Panc1 (cell line): ENCODE data around the gene DCAF5. TPM values are rescaled to one million over a fixed set of nuclear protein-coding genes. Genes with fewer than 3 reads are reported as not detected.

Source experiments
- ATAC-seq: fragments of 200-7000 bp; cut with Tn5 transposase; 2 replicates; pipeline ENCODE4 v1.9.1; 2020; ENCODE audit warnings: mild to moderate bottlenecking, moderate library complexity
- BruUV-seq: library from RNA; stranded (reverse); fragments of 400-500 nt; replicated peaks from 2 replicates; lab custom pipeline; 2021; lab: Mats Ljungman, UMichigan
- CTCF ChIA-PET: fragments of 300-600 bp; sonication (Branson Sonifier 250); formaldehyde crosslinking; loops from one replicate; lab custom pipeline; 2022; ENCODE audit warnings: antibody characterized with exemption; lab: Charles Lee
- POLR2A ChIA-PET: fragments of 300-600 bp; sonication (Branson Sonifier 250); formaldehyde crosslinking; loops from one replicate; lab custom pipeline; 2022; ENCODE audit warnings: antibody characterized with exemption; lab: Charles Lee
- DNase-seq: peaks from one replicate; pipeline ENCODE4 v3.0.0-alpha.2; 2010; ENCODE audit warnings: low read depth, low spot score
- H3K27ac ChIP-seq: 2 replicates; pipeline ENCODE4 v1.5.1; 2011; ENCODE audit warnings: mild to moderate bottlenecking, low read length, inconsistent platforms
- H3K27me3 ChIP-seq: fragments of 200-500 bp; sonication (Bioruptor generic); 2 replicates; pipeline ENCODE4 v1.6.0; 2014; ENCODE audit warnings: low read length, inconsistent platforms; ENCODE audit not compliant: control insufficient read depth, insufficient read depth
- H3K36me3 ChIP-seq: fragments of 200-500 bp; sonication (Bioruptor generic); 2 replicates; pipeline ENCODE4 v1.5.1; 2014; ENCODE audit warnings: inconsistent platforms, mild to moderate bottlenecking, low read length, moderate library complexity; ENCODE audit not compliant: control insufficient read depth, insufficient read depth
- H3K4me1 ChIP-seq: 2 replicates; pipeline ENCODE4 v1.5.1; 2011; ENCODE audit warnings: inconsistent platforms, mild to moderate bottlenecking, low read length, moderate library complexity; ENCODE audit not compliant: control insufficient read depth, insufficient read depth
- H3K4me3 ChIP-seq, 2 experiments: 2 replicates each; pipeline ENCODE4 v1.5.1; 2011 to 2012; ENCODE audit warnings: low read depth in 2 of 2, low read length in 2 of 2, mild to moderate bottlenecking in 2 of 2, inconsistent platforms in 1 of 2, moderate library complexity in 1 of 2
- H3K9me3 ChIP-seq: fragments of 200-500 bp; sonication (Bioruptor generic); 2 replicates; pipeline ENCODE4 v1.5.1; 2014; ENCODE audit warnings: low read depth, mild to moderate bottlenecking, inconsistent platforms, low read length, moderate library complexity; ENCODE audit not compliant: control insufficient read depth, insufficient read depth
- POLR2AphosphoS5 ChIP-seq: IDR thresholded peaks from 2 replicates; pipeline ENCODE4 v1.6.1; 2012; ENCODE audit warnings: mild to moderate bottlenecking, low read depth, low read length, moderate library complexity
- SIN3A ChIP-seq: IDR thresholded peaks from 2 replicates; pipeline ENCODE4 v1.6.1; 2012; ENCODE audit warnings: low read depth, mild to moderate bottlenecking, low read length, moderate library complexity, borderline replicate concordance; ENCODE audit not compliant: insufficient read depth
- TCF7L2 ChIP-seq: IDR thresholded peaks from 2 replicates; pipeline ENCODE4 v1.6.1; 2011; ENCODE audit warnings: mild to moderate bottlenecking, low read depth, low read length, inconsistent platforms
- in situ Hi-C: cut with HindIII; loops from 2 replicates; pipeline ENCODE4 v1.10.0; 2016; ENCODE audit warnings: low sequenced_read_pairs, low pct_unique_long_range_greater_than_20kb
- intact Hi-C: fragments of 100-400 bp; cut with micrococcal nuclease; formaldehyde crosslinking; loops from one replicate; pipeline ENCODE4 v1.10.0; 2022; ENCODE audit not compliant: unreplicated experiment
- total RNA-seq: library from RNA; stranded (reverse); gene quantifications from one replicate; pipeline ENCODE4 v1.2.1, GENCODE V29; 2021; ENCODE audit not compliant: unreplicated experiment
- TF ChIP-seq, protein P1 (sequence below), 2 experiments: IDR thresholded peaks; 2 replicates each; pipeline ENCODE4 v1.6.1; 2011 to 2012; ENCODE audit warnings: low read depth in 2 of 2, control low read depth in 1 of 2, low read length in 1 of 2, mild to moderate bottlenecking in 1 of 2, moderate library complexity in 1 of 2; ENCODE audit not compliant: insufficient read depth in 1 of 2
- TF ChIP-seq, protein P2 (sequence below): fragments of 450-650 bp; IDR thresholded peaks from 2 replicates; pipeline ENCODE4 v1.5.1; 2017; ENCODE audit warnings: mild to moderate bottlenecking

DCAF5 gene
- total RNA-seq, 1 experiment from 2014 or later, result 27.6 TPM

- peaks cover 6% of the 10 kb centered on the region; the same call in 1 of the 2 replicates for H3K4me1 ChIP-seq
- no TSS peak for BruUV-seq
- ChIA-PET CTCF (no interaction called here), POLR2A (no interaction called here)
- DNase-seq, result no peak
- TF ChIP-seq POLR2AphosphoS5 (no peak), TCF7L2 (no peak), SIN3A (no peak)
- TF ChIP-seq, protein P1, sequence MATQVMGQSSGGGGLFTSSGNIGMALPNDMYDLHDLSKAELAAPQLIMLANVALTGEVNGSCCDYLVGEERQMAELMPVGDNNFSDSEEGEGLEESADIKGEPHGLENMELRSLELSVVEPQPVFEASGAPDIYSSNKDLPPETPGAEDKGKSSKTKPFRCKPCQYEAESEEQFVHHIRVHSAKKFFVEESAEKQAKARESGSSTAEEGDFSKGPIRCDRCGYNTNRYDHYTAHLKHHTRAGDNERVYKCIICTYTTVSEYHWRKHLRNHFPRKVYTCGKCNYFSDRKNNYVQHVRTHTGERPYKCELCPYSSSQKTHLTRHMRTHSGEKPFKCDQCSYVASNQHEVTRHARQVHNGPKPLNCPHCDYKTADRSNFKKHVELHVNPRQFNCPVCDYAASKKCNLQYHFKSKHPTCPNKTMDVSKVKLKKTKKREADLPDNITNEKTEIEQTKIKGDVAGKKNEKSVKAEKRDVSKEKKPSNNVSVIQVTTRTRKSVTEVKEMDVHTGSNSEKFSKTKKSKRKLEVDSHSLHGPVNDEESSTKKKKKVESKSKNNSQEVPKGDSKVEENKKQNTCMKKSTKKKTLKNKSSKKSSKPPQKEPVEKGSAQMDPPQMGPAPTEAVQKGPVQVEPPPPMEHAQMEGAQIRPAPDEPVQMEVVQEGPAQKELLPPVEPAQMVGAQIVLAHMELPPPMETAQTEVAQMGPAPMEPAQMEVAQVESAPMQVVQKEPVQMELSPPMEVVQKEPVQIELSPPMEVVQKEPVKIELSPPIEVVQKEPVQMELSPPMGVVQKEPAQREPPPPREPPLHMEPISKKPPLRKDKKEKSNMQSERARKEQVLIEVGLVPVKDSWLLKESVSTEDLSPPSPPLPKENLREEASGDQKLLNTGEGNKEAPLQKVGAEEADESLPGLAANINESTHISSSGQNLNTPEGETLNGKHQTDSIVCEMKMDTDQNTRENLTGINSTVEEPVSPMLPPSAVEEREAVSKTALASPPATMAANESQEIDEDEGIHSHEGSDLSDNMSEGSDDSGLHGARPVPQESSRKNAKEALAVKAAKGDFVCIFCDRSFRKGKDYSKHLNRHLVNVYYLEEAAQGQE (IDR thresholded peaks at IDR 0.05; ENCODE audit: insufficient read depth in 1 of 2, low read depth in 2 of 2, low read length in 1 of 2), result no peak
- TF ChIP-seq, protein P2, sequence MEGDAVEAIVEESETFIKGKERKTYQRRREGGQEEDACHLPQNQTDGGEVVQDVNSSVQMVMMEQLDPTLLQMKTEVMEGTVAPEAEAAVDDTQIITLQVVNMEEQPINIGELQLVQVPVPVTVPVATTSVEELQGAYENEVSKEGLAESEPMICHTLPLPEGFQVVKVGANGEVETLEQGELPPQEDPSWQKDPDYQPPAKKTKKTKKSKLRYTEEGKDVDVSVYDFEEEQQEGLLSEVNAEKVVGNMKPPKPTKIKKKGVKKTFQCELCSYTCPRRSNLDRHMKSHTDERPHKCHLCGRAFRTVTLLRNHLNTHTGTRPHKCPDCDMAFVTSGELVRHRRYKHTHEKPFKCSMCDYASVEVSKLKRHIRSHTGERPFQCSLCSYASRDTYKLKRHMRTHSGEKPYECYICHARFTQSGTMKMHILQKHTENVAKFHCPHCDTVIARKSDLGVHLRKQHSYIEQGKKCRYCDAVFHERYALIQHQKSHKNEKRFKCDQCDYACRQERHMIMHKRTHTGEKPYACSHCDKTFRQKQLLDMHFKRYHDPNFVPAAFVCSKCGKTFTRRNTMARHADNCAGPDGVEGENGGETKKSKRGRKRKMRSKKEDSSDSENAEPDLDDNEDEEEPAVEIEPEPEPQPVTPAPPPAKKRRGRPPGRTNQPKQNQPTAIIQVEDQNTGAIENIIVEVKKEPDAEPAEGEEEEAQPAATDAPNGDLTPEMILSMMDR, result no peak
- no peaks in the 10 kb centered on the region for H3K27me3 ChIP-seq
- no peak for ATAC-seq
- intact Hi-C loops, result no loop called here
- no peak overlapping the region for H3K27ac ChIP-seq
- in situ Hi-C loops, result no loop called here
- peaks cover 4% of the 10 kb centered on the region for H3K36me3 ChIP-seq
- no peak overlapping the region for H3K4me3 ChIP-seq
- no peaks in the 10 kb centered on the region for H3K9me3 ChIP-seq
Observed at GRCh38 chr14:69088586-69088985, 64.3 kb downstream of the DCAF5 start.

GRCh38 chr14:69087061-69087461 lies 65.9 kb downstream of the DCAF5 start:
- intact Hi-C loops (no loop called here), in situ Hi-C loops (no loop called here)
- Histone ChIP-seq H3K27me3 (no peaks in the 10 kb centered on the region), H3K27ac (no peak overlapping the region), H3K36me3 (peaks cover 4% of the 10 kb centered on the region), H3K4me1 (no peaks in the 10 kb centered on the region), H3K9me3 (no peaks in the 10 kb centered on the region), H3K4me3 (no peak overlapping the region)
- ATAC-seq, result no peak
- no peak for DNase-seq
- ChIA-PET CTCF (interaction anchor here (0.5 kb wide), 1 partner anchor 921 kb away, joined by 3 read pairs; no protein-coding TSS in a partner anchor), POLR2A (no interaction called here)
- TF ChIP-seq, protein P2, result no peak
- TF ChIP-seq POLR2AphosphoS5 (no peak), SIN3A (no peak), TCF7L2 (no peak)
- TF ChIP-seq, protein P1 (IDR thresholded peaks at IDR 0.05; ENCODE audit: insufficient read depth in 1 of 2, low read depth in 2 of 2, low read length in 1 of 2), result no peak
- no TSS peak for BruUV-seq
